Measurements from ENCODE around the gene SLC6A18. TPM values are rescaled to one million over a fixed set of nuclear protein-coding genes. Genes with fewer than 3 reads are reported as not detected.

The SLC6A18 gene
- total and polyA plus RNA-seq, 12 donors: not detected

DNA sequence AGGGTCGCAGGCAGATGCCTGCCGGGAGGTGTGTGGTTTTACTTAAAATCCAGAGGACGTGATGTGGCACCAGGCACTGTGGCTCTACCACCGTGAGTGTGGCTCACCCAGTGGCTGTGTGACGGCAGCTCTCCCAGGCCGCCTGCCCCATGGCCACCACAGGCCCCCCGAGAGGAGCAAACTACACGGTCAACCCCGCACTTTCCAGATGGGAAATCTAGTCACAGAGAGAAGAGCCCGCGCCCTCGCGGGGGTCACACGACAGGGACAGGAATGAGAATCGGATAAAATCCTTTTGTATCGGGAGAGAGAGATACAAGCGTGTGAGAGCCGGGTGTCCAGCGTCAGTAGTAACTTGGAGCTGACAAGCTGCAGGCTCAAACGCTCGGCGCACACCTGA is 45.2 kb downstream of the SLC6A18 start:
- intact Hi-C loops (cut with DNase I): no loop called here
- no peaks in the 10 kb centered on the region for H3K9me3 ChIP-seq
- no peak overlapping the region for H3K27ac ChIP-seq
- DNase-seq (no peak), ATAC-seq (no peak)
- WGBS, 2 donors: 92 to 93% methylated on average over 22 of the region's 22 CpGs
- no peak overlapping the region for H3K4me3 ChIP-seq
- TF ChIP-seq, protein P1, sequence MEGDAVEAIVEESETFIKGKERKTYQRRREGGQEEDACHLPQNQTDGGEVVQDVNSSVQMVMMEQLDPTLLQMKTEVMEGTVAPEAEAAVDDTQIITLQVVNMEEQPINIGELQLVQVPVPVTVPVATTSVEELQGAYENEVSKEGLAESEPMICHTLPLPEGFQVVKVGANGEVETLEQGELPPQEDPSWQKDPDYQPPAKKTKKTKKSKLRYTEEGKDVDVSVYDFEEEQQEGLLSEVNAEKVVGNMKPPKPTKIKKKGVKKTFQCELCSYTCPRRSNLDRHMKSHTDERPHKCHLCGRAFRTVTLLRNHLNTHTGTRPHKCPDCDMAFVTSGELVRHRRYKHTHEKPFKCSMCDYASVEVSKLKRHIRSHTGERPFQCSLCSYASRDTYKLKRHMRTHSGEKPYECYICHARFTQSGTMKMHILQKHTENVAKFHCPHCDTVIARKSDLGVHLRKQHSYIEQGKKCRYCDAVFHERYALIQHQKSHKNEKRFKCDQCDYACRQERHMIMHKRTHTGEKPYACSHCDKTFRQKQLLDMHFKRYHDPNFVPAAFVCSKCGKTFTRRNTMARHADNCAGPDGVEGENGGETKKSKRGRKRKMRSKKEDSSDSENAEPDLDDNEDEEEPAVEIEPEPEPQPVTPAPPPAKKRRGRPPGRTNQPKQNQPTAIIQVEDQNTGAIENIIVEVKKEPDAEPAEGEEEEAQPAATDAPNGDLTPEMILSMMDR (IDR thresholded peaks at IDR 0.05): no peak
- H3K36me3 ChIP-seq: no peaks in the 10 kb centered on the region
- no peaks in the 10 kb centered on the region for H3K4me1 ChIP-seq
- H3K27me3 ChIP-seq: peaks cover 0 to 7% (median 0%) of the 10 kb centered on the region in 7 donors

DNA sequence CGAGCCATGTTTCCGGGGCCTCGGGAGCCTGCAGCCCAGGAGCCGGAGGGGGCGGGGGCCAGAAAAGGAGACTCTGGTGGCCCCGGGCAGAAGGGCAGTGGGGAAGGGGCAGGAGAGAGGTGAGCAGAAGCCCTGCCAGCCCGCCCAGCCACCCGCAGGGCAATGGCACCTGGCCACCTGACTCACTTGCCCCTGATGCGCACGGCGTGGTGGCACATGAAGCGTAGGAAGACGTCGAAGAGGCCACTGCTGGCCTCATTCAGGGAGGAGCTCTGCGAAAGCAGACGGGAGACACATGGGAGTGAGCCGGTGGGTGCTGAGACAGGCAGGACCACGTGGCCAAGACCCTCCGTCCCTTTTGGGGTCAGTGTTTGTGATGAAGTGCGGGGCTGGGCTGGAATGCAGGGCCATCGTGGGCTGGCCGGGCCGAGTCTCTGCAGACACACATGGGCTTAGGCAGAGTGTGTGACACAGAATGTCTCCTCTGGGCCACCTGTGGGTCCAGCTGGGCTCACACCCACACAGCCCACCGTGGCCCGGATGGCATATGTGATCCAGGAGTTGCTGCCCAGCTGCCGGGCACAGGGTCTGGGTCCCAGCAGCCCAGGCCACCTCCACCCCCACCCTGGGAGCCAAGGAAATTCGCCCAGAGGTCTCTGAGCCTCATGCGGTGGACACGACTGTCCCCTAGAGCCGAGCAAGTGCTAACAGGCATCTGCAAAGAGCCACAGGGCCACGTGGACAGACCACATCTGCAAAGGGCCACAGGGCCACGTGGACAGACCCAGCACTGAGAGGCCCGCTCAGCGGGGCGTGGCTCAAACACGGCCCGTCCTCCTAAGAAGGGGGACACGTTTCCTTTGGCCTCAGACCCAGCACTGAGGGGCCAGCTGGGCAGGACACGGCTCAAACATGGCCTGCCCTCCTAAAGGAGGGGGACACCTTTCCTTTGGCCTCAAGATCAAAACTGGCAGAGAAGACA is 46.0 kb downstream of the SLC6A18 start:
- H3K36me3 ChIP-seq: no peaks in the 10 kb centered on the region
- H3K4me3 ChIP-seq: no peak overlapping the region
- H3K27ac ChIP-seq: no peak overlapping the region
- TF ChIP-seq, protein P1 (IDR thresholded peaks at IDR 0.05): no peak
- peaks cover 0 to 7% (median 0%) of the 10 kb centered on the region in 7 donors for H3K27me3 ChIP-seq
- no peak for DNase-seq
- H3K4me1 ChIP-seq: no peaks in the 10 kb centered on the region
- H3K9me3 ChIP-seq: no peaks in the 10 kb centered on the region
- intact Hi-C loops (cut with DNase I): no loop called here
- 93% methylated on average over 39 of the region's 39 CpGs for WGBS, 2 donors
- peak in 1 of 8 donors; percentile 30 for ATAC-seq

DNA sequence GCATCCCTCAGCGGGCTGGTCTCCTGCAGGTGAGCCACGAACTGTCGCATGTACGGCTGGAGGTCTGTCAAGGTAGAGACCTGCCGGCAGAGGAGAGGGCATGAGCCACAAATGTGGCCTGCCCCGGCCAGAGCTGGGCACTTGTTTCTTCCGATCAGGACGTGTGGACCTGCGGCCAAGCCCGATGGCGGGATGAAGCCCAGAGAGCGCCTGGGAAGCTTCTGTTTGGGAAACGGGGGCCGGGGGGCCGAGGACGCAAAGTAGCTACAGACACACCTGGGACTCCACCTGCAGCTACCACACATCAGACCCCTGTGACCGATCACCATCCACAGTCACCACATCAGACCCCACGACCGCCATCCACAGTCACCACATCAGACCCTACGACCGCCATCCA is 47.0 kb downstream of the SLC6A18 start:
- no peaks in the 10 kb centered on the region for H3K4me1 ChIP-seq
- H3K4me3 ChIP-seq: no peak overlapping the region
- ATAC-seq (no peak), DNase-seq (no peak)
- H3K27me3 ChIP-seq: peaks cover 0 to 7% (median 0%) of the 10 kb centered on the region in 7 donors
- no peaks in the 10 kb centered on the region for H3K9me3 ChIP-seq
- intact Hi-C loops (cut with DNase I): no loop called here
- 95 to 98% methylated on average over 21 of the region's 21 CpGs for whole genome bisulfite sequencing, 2 donors
- H3K36me3 ChIP-seq: no peaks in the 10 kb centered on the region
- TF ChIP-seq, protein P1 (IDR thresholded peaks at IDR 0.05): no peak
- H3K27ac ChIP-seq: no peak overlapping the region

DNA sequence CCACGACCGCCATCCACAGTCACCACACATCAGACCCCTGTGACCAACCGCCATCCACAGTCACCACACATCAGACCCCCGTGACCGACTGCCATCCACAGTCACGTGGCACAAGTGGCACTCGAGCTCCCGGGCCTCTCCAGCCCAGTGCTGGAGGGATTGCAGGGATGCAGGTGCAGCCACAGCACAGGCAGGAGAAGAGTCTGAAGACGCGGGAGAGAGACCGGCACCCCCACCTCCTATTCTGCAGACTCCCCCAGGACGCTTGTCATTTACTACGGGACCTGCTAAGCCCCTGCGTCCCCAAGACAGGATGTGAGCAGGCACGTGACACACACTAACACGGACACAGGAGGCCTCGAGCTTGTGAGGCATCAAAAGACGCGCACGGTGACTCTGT is 48.6 kb downstream of the SLC6A18 start:
- WGBS, 2 donors: 90 to 93% methylated on average over 20 of the region's 20 CpGs
- ATAC-seq: no peak
- DNase-seq: no peak
- Histone ChIP-seq H3K4me3 (no peak overlapping the region), H3K36me3 (no peaks in the 10 kb centered on the region), H3K27me3 (peaks cover 0 to 7% (median 0%) of the 10 kb centered on the region in 7 donors), H3K9me3 (peaks cover 0 to 13% (median 0%) of the 10 kb centered on the region in 11 donors), H3K27ac (no peak overlapping the region), H3K4me1 (no peaks in the 10 kb centered on the region)
- TF ChIP-seq, protein P1 (IDR thresholded peaks at IDR 0.05): no peak
- intact Hi-C loops (cut with DNase I): no loop called here

Data from heart right ventricle (tissue), 16 donors.